ENCODE results near the gene LMNB1. TPM values are rescaled to one million over a fixed set of nuclear protein-coding genes. Genes with fewer than 3 reads are reported as not detected.

LMNB1 gene
- total RNA-seq, 1 donor from 2014 or later = 76.7 TPM

DNA sequence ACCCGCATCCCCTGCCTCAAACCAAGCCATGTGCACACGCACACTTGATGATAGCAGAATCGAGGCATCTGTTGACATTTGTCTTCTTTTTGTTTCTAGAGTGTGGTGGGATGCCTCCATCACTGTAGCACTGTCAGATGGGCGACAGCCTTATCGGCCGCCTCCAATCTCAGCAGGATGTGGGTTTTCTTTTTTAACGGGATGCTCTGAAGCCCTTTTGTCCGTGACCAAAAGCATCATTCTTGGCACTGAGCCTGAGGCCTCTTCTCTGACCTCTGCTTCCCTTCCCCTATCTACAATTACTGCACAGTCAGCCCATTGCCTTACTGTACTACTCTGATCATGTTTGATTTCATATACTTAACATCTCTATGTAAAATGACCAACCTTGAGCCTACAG lies 78.3 kb downstream of the LMNB1 start:
- DNase-seq = no peak

DNA sequence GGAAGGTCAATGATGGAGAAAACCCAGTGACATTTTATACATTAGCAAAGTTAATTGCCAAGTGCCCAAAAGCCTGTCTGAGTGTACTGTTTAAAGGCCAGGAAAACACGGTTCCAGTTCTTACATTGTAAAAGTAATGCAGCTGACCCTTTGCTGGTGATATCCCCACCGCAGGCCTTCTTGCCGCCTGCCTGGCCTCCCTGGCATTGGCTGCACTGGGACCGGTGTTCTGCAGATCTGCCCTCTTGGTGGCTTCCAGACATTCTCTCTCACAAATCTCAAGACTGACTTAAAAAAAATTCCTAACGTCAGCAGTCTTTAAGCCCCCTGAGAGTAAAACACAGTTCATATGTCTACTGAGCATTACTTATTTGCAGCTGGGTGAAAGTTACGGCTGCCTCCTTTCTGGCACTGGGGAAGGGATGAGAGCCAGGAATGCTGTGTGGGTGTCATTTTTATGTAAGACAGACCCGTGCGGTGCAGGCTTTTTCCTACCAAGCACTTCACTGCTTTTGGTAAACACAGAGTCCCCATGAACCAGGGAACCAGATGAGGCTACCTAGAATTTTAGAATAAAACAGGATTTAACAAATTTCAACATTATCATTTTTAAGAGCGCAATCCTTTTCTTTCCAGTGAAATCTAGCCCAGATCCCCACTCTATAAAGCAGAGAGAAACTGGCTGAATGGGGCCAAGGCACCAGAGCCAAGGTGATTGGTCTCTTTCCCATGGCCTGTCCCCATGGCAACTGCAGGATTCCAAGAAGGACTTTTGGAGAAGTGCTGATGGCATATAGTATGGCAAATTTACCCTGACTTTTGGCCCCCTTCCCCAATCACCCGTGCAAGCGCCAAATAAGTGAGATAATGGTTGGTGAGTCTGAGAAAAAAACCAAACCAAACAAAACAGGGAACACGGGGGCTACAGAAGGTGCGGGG lies 80.8 kb downstream of the LMNB1 start:
- DNase-seq = peak; percentile 10

DNA sequence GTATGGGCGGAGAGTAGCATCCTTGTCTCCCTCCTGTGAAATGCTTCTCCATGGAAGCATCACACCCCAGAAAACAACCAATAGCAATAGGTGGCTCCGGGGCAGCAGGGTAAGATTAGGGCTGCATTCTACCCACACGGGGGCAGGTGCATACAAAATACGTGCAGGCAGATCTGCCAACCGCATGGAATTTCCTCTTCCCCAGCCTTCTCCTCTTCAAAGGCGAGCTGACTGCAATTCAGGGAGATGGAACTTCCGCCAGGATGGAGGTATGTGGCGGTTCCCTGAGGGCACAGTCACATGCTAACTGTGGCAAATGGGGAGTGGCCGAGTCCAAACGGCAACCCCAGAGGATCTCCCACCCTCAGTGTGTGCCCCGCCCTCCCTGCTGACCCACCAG lies 81.5 kb downstream of the LMNB1 start:
- DNase-seq = no peak

DNA sequence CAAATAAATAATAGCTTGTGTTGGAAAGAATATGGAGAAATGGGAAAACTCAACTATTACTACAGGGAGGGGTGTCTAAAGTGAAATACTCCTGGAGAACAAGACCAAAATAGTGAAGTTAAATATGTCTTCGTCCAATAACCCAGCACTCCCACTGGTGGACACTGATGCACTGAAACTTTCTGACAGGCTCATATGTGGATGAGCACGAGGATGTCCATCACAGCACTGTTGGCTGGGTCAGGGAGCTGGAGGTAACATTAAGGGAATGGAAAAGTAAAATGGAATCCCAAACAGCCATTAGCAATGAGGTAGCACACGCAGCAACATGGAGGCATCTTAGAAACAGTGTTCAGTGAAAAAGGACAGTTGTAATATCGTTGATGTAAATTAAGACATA lies 86.5 kb downstream of the LMNB1 start:
- DNase-seq = no peak

DNA sequence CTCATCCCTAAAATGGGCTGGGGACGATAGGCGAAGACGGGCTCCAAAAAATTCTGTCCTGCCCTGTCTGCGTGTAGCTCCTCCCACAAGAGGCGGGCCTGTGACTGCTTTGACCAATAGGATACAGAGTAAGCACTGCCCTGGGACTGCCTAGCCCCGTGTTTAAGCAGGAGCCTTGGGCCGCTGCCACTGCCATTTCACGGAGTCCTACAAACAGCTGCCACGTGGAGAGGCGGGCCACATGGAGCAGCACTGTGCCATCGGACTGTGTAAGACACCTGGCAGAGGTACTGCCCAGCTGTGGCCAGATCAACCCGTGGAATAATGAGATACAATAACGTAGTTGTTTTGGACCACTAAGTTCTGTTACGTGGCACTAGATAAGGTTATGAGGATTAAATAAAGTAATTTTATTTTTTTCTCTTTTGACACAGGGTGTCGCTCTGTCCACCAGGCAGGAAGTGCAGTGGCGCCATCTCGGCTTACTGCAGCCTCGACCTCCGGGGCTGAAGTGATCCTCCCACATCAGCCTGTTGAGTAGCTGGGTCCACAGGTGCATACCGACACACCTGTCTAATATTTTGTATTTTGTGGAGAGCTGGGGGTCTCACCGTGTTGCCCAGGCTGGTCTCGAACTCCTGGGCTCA lies 87.2 kb downstream of the LMNB1 start:
- DNase-seq = no peak

DNA sequence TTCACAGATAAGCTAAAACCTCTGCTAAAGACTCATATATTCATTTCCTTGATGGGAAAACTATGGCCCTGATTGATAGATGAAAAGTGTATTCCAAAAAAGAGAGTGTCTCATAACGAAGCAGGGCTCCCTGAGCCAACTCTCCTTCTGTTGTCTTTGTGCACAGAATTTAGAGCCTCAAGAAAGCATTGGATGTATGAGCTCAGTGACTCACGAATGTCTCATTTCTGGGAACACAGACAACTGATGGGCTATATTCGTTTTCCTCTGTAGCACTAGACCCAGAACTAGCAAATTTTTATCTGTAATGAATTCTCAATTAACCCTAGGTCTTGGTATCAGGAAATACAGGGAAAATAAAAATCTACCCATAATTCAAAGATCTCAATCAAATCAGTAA lies 88.4 kb downstream of the LMNB1 start:
- DNase-seq = peak; percentile 5

DNA sequence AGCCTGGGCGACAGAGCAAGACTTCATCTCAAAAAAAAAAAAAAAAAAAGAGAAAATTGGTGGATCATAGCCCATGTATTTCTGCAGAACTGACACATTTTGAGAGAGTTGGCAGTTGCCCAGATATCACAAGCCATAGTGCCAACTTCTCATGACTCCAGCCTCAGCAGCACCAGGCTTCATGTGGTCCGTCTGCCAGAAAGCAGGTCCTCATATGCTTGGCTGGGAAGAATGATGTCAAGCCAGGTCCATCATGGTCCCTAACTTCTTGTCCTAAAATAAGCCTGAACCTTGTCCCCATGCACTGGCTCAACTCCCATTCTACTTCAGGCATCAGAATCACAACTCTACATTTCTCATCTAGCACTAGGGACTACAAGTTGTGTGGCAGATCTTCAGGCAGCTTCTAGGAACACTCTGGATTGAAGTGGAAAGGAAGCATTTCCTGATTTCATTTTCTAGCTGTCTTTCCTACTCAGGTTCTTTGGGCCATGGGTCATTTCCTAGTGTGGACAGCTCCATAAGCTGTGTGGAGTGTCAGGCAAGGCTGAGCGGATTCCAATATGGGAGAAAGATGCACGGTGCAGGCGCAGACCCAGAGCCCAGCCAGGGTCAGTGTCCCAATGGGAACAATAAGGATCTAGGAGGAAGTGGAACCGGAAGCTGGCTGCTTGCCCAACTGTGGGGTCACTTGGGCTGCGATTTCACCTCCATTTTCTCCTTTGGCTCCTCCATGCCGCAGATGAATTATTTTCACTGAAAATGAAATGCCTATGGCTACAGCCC lies 90.1 kb downstream of the LMNB1 start:
- peak; percentile 4 for DNase-seq

DNA sequence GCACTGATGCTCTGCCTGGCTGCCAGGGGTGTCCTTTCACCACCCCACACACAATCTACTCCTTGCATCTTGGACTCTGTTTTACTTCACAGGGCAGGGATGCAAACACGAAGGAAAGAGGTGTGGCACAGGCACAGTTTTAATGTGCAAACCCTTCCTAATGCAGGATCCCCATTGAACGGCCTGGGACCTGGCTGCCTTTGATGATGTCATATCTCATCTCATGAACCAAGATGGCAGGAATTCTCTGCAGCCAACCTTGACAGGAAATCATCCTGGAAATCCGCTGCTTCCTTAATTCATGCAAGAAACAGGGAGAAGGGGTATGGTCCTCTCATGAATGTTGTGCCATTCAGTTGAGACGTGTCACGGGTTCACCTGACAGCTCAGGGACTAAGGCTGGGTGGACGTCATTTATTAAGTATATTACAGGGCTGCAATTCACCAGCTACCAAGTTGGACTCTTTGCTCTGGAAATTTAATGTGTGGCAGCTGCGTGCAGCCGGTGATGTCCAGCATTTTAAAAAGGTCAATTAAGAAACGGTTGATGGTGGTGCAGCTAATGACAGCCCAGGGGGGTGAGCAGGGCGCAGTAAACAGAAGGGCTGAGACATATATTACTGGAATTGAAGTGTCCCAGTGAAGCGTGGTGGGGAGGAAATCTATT lies 91.5 kb downstream of the LMNB1 start:
- DNase-seq = no peak

DNA sequence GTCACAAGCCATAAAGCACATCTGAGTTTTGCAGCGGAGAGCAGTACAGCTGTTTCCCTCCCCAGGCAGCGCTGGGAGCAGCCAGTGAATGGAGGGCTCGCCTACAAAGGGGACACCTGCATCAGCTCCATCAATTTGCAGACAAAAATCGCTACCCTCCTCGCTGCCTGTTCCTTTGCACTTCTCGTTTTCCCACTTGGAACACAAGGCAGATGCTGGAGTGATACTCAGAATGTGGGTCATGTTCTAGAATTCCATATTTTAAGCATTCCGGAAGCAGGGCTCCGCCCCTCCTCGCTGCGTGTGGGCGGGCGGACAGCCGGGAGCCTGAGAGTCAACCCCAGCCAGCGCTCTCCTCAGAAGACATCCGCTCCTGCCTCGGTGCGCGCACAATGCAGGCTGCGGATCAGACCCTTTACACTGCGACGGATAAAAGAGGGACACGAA lies 92.1 kb downstream of the LMNB1 start:
- DNase-seq = peak; percentile 56

DNA sequence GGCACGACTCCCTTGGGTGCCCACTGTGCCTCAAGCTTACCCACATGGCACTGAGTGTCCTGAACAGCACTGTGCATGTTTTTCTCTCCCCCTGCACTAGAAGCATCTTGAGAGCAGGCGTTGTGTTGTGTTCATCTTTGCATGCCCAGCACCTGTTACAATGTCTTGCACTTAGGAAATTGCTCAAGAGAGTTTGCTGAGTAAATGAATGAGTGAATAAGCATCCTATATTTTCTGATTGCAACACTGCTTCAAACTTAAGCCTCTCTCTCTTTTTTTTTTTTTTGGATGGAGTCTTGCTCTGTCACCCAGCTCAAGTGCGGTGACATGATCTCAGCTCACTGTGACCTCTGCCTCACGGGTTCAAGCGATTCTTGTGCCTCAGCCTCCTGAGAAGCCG lies 94.5 kb downstream of the LMNB1 start:
- no peak for DNase-seq

DNA sequence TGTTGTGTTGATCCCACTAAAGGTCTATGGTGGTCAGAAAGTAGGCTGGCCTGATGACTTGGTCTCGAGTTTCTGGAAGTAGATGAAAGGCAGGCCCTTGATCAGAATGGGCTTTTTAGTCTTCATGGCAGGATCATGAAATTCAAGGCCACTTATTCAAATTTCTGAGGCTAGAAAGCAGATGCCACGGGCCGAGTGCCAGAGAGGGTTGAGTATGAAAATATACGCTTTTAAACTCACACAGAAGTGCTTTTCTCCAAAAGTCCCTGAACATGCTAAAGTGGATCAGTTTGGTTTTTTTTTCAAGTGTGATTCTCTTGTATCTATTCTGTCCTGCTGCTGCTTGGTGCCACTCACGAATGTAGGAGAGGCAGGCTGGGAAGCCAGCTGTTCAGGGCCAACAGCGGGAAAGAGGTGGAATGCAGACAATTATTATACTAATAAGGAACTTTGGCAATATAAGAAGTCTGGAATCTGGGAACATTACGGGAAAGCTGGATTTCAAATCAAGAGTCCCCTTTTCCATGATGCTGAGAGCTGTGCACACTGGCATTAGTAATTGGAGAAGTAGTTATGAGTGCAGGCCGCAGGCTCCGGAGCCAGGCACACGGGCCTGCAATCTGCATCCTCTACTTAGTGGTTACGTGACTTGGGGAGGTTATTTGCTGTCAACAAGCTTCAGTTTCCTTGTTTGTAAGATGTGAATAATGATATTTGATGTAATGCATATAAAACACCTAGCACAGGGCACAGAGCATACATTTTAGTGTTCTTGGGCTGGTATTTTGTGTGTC lies 95.8 kb downstream of the LMNB1 start:
- no peak for DNase-seq

DNA sequence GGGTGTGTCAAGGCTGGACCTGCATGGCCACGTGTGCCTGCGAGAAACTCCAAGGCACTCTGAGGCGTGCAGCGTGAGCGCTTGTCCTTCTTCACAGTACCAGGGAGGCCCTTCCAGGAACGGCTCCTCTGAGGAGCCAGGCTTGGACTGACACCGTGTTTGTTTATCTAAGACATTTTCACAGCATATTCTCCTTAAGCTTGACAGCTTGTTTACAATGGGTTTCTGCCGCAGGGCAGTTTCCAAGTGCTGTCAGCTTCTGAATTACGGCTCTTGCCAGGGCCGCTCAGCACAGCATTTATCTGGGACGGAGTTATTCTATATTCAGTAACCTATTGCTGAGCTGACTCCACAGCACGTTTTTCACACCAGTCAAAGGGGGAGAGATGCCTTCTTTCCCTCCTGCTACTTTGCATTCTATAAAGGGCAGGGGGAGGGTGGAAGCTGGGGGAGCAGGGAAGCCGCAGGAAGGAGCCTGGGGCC lies 98.4 kb downstream of the LMNB1 start:
- no peak for DNase-seq

DNA sequence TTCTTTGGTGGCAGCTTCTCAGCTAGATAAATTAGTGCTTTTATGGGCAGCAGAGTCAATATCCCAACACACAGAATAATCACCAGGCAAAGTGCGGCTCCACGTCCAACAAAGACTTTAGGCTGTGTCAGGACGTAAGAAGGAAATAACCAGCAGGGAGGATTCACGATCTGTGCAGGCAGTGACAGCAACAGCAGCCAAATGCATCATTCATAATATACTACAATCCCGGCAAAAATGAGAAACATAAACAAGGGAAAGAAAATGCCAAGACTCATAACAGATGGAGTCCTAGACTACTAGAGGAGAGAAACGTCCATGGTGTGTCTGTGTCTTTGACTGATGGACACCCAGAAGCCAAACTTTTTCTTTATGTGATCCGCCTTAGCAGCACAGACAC lies 100.7 kb downstream of the LMNB1 start:
- no peak for DNase-seq

DNA sequence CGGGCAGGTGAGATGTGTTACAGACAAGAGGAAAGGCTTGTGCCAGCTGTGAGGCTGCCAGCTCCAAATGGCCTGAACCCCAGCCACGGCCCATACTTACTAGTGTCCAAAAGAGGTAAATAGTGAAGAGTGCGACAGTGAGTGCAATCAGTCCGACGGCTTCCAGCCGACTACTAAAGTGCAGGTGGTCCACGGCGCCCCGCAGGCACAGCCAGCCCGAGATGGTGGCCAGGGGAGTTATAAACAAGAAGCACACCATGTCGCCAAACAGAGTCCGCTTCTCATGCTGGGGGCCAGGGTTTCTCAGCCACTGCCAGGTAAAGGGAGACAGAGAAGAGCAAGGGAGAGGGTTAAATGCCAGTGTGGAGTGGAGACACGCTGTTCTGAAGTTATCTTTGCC lies 101.1 kb downstream of the LMNB1 start:
- no peak for DNase-seq

DNA sequence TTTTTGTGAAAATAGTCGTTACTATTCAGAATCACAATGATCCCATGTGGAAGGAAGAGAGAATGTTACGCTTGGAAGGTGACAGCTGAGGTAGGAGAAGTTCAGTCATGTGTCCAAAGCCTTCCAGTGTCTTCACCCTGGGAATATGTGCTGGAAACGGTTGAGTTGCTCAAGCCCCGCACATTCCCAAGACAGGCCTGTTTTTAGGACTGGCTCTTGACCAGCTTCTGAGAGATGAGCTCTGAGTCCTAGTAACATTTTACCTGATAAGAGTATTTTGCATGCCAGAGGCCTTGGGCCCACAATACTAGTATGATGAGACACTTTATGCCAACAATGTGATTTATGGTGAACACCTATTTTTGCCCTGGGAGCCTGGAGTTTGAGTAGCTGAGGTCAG lies 101.7 kb downstream of the LMNB1 start:
- no peak for DNase-seq

DNA sequence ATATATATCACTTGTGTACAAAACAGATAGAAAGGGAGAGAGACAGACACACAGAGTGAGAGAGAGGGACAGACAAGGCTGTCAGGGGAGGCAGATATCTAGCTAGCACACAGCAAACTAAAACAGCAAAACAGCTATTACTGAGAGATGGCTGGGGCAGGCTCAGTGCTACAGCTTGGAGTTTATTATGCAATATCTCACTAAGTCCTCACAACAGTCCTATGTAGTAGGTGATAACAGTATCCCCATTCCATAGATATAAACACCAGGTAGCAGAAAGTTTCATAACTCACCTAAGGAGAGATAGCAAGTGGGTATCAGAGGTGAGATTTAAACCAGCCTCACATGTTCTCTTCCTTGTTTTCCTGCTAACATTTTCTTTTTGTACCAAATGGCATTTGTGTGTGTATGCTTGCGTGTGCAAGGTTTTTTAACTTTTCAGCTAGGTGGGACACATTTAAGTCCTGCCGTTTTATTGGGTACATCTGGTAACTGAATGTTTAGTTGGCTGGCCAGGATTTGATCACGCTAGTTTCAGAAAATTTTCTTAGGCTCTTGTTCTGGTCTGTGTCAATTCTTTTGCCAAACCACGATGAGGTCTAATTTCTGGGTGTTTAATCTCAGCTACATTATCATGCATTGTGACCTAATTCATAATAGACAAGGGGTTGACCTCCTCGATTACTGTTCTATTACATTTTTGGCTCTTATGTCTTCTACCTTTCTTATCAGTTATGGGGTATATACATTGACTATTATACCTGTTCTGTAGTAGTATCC lies 105.1 kb downstream of the LMNB1 start:
- no peak for DNase-seq

DNA sequence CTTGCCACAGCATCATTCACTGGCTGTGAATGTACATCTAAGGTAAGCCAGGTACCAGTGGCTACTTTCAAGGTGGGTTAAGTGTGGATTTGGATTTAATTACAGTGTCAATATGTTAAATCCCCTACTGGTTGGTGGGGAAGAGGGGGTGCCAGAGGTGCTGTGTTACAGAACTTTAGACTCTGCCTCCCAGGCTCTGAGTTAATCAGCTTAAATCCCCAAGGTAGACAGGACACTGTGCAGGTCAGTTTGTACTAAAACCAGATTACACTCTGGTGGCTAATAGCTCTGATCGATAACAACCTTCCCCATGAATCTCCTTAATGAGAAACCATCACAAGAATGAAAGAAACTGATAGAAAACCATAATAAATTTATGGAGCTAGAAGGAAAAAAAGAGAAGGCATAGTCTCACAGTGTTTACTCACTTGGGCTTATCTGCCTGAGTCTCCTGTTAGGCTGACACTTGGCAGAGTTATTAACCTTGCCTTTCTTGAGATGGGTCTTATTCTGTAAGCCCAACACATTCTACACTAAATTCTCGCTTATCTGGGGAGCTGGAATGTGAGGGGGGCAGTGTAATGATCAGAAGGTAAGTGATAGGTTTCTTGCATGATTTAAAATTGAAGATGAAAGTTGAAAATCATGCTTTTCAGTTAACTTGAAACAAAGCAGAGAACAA lies 106.8 kb downstream of the LMNB1 start:
- DNase-seq = no peak

DNA sequence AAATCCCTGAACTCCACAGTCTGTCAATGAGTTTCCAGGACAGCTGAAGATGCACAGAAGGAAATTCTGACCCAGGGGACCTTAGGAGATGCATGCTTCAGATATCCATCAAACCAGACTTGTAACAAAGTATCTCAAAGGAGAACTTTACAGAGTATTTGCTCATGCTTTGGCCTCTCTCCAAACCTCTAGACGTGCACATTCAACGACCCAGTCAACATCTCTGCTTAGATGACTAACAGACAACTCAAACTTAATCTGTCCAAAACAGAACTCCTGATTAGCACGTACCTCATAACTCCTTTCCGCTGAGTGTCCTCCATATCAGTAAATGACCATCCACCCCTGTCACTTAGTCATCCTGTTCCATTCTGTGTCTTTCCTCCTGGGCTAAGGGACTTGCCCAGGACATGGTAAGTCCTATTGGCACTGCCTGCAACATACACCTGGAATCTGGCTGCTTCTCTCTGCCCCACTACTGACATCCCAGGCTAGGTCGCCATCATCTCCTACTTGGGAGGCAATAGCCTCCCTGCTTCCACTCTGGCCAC lies 107.4 kb downstream of the LMNB1 start:
- no peak for DNase-seq
